ENCODE data around the gene FAM217B.
"Not testable (repeated sequence)": the region's sequence is repeated elsewhere in the genome, so short reads cannot be mapped to it uniquely, and the experiment has no call there.

The FAM217B gene

DNA sequence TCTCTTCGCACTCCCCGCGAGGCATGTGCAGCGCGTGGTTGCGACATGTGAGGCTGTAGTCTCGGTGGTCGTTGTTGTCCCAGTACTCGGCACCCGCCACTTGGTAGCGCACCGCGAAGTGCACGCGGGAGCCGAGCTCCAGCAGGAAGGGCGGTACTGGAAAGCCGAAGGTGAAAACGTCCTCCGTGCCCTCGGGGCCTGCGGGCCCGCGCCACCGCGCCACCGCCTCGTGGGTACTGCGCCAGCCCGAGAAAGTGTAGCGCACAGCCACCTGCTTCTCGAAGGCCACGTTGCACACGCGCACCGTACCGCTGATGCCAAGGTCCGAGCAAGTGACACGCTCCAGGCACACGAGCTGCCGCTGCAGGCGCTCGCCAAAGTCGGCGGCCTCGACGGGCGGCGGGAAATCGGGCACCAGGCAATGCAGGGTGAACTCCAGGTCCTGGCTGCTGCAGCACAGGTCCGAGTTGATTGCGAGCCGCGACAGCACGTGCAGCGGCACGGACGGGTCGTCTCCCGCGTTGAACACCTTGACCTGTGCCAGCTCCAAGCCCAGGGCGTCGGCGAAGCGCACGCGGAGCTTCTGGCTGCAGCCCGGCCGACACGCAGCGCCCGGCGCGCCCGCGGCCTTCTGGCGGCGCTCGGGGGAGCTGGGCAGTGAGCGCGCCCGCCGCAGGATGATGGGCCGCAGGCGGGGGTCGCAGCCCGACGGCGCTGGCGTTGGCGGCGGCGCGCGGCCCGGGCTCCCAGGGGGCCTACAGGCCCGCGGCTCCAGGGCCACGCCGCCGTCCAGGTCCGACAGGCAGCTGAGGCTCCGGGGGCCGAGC lies 924 bp upstream of the FAM217B start:
- DNase-seq = no peak

DNA sequence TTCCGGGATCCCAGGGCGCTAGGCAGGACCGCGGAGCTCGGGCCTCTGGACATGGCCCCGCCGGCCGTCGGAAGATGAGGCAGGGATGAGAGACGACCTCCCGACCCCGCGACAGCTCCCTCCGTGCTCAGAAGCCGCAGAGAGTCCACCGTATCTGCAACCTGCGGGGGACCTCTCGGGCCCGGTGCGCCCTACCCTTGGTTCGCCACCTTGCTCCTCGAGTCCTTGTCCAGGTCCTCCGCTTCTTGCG lies 385 bp upstream of the FAM217B start:
- DNase-seq = no peak

DNA sequence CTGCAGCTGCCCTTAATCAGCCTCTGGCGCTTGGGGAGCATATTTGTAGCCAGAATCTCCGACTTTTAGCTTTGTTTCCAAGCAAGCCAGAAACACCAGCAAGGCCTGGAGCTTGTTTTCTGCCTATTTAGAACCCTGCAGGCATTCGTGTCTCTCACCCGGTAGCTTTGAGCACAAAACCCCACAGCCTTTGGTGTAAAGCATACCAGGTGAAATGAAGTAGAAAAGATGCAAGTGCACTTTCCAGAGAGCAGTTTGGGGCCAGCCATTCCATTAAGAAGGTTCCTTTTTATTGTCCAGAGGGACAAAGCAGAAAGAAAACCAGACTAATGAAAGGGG lies 736 bp downstream of the FAM217B start:
- DNase-seq = no peak

DNA sequence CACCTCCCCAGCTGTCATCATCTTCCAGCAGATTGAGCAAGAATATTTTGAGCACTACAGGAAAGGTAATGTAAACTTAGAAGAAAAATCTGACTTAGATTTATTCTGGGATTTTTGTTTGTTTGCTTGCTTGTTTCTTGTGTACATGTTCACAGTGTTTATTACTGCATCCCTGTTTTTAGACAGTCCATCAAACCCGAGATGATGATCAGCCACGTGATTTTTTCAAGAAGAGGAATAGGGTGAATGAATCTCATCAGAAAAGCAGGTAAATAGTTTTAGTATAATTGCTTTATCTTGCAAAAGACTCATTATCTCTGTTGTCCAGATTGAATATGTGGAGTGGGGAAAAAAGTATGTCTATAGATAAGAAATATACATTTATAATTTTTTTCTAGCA lies 2.1 kb downstream of the FAM217B start:
- DNase-seq = no peak

DNA sequence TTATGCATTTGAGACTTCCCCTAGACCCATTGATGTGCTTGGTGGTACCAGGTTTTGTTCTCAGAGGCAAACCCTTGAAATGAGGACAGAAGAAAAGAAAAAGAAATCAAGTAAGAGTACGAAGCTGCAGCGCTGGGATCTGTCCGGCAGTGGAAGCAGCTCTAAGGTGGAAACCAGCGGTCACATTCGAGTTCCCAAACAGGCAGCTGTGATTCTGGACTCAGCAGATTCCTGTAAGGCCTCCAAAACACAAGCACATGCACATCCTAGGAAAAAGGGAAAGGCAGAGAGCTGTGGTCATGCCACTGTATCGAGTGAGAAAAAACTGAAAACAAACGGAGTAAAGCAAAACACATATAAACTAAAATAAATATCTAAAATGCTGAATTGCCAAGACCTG lies 4.5 kb downstream of the FAM217B start:
- DNase-seq = no peak

DNA sequence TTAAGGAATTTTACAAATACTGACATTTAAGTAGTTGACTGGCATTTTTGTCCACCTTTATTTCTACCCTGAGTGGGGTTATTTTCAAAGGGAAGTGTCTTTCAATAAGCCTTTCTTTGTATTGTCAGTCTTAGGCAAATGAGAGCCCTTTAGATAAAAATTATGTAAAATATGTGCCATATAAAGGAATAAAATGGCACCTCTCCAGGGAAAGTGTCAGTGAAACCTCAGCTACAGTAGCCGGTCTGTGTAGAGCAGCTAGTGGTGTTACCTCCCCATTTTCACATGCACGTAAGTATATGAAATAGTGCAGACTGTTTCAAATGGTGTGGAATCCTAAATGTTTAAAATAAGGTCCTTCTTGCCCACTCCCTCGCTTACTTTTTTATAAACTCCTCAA lies 5.0 kb downstream of the FAM217B start:
- DNase-seq = no peak

DNA sequence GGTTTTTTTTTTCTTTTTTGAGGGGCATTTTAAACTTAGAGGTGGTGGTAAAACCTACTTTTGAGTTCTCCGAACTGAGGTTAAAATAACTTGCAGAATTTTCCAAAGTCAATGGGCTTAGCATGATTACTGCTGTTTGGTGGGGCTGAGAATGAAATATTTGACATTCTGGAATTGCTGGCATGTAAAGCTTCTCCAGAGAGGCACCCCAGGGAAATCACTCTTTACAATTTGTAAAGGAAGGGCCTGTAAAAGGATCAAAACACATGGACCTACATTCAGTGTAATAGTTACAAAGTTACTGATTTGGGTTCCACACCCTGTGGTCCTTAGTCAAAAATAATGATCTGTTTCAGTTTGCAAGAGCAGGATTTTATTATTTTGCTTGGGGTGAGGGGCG lies 5.5 kb downstream of the FAM217B start:
- DNase-seq = no peak

DNA sequence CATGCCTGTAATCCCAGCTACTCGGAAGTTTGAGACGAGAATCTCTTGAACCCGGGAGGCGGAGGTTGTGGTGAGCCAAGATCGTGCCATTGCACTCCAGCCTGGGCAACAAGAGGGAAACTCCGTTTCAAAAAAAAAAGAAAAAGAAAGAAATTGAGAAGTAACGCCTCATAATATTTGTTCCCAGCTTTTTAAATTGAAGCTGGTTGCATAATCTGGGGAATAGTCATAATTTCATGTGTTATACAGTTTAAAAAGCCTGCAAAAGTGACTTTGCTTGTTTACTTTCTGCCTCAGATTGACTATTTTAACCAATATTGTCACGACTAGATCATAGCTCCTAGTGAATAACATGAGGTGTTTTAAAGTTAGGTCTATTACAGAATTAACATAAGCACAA lies 7.2 kb downstream of the FAM217B start:
- DNase-seq = no peak

DNA sequence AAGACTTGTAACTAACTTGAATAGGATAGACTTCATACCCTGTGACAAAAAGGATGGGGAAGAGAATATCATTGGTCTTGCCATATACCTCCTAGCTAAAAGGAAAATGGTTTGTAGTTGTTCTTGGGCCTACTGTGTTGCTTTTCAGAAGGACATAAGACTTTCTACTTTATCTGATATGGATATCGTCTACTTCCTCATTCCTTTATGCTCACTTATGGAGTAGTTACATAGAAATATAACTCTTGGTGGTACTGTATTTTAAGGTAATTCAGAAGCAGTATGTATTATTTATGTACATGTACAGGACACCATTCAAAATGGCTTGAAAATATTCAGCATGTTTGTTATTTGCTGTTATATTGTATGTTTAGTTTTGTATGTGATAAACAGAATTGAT lies 8.0 kb downstream of the FAM217B start:
- DNase-seq = no peak

DNA sequence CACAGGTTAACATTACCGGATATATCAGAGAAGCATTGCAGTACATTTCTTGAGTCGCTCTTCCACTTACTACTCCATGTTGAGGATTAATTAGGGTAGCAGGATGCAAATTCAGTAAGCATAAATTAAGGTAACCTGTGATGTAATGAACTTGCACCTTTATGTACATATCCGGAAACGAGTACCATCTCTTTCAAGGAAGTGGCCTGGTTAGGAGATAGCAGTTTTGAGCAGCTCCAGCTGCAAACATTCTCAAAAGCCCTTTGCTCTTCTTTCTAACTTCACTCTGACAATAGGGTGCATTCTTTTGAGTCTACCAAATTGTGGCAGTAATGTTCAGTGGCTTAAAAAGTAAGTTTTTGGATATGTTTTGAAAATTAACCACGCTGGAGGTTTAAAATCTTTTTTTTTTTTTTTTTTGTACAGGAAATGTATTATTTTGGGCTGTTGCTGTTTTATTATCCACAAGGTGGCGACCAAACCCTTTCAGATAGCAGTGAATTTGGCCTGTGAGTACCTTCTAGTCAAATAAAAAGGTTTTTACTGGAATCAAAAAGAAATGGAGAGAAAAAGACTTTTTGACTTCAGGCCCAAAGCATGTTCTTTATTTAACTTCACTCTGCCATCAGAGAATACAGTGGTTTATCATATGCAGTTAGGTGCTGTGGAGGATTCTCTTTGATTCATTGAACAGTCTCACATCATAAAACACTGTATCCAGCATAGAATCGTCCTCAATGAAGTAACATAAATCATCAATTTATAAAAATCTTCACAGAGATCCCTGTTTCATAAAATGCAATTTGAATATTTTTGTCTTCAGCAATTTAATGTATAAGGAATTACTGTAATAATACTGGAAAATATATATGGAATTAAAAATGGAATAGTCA lies 8.9 kb downstream of the FAM217B start:
- DNase-seq = no peak

DNA sequence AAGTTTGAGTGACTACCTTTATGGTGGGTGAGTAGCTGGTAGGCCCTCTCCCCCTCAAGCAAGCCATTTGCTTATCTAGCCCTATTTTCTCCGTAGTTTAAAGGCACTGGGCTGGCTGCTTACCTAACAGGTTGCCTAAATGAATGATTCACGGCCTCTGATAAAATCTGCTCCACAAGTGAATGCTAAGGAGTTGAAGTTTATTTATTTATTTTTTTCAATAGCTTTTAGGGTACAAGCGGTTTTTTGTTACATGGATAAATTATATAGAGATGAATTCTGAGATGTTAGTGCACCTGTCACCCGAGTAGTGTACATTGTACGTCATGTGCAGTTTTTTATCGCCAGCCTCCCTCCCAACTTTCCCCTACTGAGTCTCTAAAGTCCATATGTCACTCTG lies 9.7 kb downstream of the FAM217B start:
- DNase-seq = no peak

DNA sequence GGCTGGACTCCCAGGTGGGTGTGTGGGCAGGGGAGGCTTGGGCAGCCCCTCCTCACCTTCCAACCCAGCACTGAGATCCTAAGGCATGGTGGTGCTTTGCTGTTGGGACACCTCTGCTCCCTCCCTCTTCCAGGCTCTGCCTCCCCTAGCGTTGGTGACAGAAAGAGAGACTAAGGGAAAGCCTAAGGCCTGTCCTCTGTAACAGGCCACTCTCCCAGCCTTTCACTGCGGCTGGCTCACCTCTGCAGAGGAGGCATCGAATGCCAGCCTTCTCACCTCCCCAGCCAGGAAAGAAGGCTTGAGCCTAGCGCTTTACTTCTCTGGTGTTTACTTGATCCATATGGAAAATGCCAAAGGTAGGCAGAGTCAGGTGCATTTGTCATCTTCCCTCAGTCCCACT lies 14.5 kb downstream of the FAM217B start:
- no peak for DNase-seq

DNA sequence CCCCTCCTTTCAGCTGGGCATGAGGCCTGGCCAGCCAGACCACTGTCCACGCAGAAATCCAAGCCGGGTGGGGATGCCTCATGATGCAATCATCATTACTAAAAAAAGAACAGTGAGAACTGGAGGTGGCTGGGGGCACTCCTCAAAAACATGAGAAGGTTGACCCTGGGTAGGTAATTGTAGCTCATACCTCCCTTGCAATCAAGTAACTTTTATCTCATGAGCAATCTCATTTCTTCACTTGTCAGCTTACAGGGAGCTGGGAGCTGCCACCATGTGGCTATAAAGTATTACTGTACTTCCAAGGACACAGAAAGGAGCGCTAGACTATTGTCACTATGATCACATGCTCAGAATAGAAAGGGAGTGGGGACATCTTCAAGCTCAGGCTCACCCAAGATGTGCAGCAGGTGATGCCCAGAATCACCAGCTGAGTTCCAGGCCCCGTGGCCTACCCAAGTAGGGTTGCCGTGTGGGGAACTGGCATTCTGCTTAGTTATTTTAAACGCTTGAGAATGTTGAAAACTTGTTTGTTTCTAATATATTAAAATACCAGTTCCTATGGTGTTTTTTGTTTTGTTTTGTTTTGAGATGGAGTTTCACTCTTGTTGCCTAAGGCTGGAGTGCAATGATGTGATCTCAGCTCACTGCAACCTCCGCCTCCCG lies 15.1 kb downstream of the FAM217B start:
- DNase-seq = no peak

DNA sequence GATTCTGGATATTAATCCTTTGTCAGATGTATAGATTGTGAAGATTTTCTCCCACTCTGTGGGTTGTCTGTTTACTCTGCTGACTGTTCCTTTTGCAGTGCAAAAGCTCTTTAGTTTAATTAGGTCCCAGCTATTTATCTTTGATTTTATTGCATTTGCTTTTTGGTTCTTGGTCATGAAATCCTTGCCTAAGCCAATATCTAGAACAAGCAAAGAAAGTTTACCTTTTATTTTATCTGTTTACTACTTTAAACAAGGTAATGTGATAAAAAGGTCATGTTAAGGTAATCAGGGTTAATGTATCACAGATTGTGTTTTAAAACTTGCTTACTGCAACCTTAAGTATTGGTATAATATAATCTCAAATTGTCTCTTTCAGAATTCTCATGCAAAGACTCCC lies 17.4 kb downstream of the FAM217B start:
- not testable (repeated sequence) for DNase-seq

DNA sequence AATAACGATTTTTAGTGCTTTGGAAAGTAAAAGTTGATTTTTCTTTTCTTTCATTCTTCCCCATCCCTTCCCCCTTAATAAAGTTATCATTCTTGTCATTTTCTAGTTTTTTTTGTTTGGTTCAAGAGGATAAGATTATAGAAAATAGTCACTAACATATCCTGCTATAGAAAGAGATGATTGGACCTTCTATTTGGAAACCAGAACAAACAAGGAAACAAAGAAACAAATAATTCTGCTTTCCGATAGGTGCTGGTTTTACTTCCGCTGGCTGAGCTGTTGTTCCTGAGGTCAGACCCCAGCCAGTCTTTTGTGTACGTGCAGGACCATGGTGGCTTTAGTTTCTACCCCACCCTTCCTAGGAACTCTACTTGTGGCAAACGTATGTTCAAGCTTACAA lies 17.9 kb downstream of the FAM217B start, which contains the start of gene CDH26:
TSS of gene CDH26 (plus strand) at position 301 of the 400 bp plus-strand sequence. CDS start 304 bp downstream, outside the sequence.
- DNase-seq = no peak

DNA sequence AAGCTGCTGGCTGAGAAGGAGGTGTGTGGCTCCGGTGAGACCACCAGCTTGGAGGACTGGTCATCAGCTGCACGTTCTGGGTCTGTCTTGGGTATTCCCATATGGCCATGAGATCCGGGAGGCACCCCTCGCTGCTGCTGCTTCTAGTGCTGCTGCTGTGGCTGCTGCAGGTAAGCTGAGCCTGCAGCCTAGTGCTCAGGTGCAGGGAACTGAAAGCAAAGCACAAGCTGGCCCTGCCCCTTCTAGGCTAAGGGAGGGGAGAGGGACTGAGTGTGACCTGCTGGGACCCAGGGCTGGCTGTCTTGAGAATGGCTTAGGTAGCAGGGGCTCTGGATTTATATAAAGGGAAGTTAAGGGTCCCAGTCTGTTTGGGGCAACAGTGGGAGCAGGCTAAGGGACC lies 18.4 kb downstream of the FAM217B start:
- no peak for DNase-seq

DNA sequence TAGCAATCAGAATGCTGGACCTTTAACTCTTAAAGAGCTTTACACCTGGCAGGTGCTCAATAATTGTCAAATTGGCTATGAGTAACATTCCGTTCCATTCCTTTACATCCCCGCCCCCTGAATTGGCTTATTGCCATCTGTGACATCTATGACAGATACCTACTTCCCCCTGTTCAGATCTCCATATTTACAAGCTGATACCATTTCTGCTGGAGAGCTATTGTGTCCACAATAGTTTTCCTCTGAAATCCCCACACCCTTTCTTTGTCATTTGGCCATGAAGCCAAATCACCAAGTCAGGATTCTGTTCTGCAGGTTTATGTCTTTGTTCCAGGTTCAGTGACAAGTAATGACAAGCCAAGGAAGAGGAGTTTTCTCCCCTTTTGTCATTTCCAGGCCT lies 21.2 kb downstream of the FAM217B start:
- no peak for DNase-seq

DNA sequence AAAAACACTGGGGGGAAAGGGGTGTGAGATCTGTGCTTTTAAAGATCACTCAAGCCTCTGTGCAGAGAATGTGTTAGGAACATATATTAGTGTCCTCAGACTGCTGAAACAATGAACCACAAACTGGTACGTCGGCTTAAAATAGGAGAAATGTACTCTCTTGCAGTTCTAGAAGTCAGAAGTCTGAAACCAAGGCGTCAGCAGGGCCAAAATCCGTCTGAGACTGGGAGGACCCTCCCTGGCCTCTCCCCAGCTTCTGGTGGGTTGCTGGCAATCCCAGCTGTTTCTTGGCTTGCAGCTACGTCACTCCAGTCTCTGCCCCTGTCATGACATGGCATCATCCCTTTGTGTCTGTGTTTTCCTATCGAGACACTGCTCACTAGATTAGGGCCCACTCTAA lies 22.0 kb downstream of the FAM217B start:
- DNase-seq = no peak

DNA sequence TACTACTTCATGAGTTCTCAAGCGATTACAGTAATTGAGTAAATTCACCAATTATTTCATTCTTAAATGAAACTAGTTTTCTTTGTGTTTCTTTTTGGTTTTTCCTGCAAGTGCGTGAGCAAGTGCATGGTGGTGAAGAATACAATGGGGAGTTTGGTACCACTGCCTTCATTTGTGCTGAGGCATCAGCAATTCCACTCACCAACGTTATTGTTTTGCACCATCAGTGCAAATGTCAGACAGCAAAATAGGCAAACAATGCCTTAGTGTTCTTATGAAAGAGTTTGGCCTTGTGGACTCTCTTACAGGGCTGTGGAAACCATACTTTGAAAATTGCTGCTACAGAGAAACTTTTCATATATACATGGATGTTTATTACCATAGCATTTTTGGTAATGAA lies 26.2 kb downstream of the FAM217B start:
- no peak for DNase-seq

DNA sequence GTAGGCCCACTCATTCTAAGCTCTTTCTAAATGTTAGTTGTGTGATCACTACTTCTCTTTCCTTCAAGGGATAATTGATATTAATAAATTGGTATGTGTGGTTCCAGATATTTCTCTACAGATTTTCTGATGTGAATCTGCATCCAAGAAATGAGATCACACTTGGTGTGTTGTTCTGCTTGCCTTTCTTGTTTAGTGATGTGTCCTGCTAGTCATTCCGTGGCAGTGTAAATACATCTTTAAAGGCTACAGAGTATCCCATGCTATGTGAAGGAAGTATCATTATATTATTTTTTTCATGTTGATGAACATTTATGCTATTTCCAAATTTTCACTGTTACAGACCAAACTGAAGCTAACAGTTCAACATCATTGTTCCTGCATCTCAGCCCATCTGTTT lies 31.2 kb downstream of the FAM217B start:
- no peak for DNase-seq

DNA sequence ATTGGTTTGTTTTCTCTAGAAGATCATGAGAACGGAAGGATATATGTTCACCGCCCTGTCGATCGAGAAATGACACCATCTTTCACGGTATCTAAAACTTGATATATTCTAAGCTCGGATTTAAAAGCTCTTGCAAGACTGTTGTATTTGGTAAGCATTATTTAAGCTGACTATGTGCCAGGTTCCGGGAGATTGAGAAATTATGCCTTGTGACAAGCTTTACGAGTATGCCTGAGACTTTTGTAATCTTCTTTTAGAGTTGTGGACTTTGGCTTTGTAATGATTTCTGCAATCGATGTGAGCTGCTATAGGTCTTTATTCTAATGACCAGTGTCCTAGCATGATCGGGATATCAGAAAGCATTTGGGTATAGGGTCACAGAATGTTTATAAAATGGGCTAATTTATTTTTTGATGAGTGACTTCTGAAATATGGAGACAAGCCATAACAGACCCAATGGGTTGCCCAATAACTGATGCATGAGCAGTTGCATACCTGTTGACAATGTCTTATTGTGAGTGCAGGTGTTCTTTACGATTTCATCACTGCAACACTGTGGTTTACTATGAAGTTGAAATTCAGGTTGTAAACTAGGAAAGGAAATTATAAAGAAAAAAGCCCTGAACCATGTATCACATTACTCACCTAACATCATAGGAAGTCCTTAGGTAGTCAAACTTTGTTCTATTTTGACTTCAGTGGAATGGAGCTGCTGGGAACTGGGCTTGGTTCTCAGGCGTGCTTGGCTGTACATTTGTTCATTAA lies 32.0 kb downstream of the FAM217B start:
- no peak for DNase-seq

DNA sequence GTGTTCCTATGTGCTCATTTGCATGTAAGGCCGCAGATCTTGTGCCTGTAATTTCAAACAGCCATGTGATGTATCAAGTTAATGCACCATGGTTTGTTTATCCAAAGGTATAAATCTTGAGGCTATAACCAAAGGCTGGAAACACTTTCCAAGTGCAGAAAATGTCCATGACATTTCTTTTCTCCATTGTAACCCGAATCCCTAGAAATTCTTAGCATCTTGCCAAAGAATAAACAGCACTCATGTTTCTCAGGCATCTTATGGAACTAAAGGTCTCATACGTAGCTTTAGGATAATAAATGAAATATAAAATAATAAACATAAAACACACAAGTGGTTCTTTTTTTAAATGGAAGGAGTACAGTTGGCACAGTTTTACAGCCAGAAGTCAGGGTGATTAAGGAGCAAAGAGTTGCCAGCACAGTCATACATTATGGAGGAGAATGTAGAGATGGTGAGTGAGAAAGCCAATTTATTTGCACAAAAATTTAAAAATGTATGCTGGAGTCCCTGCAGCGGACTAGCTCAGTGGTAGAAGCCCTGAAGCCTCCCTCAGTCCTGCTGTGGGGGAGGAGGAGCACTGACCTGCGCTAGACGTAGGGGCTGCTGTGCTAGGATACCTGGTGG lies 36.1 kb downstream of the FAM217B start:
- no peak for DNase-seq

DNA sequence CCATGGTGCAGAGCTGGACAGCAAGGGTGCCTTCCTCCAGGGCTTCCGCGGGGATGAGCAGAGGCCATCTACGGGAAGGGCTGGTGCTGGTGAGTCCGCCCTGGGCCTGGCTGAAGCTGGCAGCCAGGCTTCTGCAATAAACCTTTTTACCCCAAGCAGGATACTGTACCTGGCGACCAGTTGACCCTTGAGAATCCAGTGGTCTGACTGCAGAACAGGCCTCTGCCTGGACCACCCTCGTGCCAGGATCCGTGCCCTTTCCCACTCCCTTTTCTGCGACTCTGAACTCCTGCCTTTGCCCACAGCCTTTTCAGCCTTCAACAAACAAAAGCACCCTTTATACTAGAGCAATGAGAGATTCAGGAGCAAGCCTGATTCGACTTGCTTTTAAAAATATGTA lies 36.9 kb downstream of the FAM217B start:
- no peak for DNase-seq

All from activated naive CD4-positive, alpha-beta T cell treated with anti-CD3 and anti-CD28 coated beads, Interleukin-2, amount 50 U/mL, for 16 hours (primary cell).